ENCODE results near the gene PHRF1. TPM values are rescaled to one million over a fixed set of nuclear protein-coding genes. Genes with fewer than 3 reads are reported as not detected.
A peak's percentile ranks its signal among the peaks of the same experiment; 100 is the strongest.

PHRF1 gene
- total RNA-seq, 1 experiment from 2014 or later: 48.9 TPM

DNA sequence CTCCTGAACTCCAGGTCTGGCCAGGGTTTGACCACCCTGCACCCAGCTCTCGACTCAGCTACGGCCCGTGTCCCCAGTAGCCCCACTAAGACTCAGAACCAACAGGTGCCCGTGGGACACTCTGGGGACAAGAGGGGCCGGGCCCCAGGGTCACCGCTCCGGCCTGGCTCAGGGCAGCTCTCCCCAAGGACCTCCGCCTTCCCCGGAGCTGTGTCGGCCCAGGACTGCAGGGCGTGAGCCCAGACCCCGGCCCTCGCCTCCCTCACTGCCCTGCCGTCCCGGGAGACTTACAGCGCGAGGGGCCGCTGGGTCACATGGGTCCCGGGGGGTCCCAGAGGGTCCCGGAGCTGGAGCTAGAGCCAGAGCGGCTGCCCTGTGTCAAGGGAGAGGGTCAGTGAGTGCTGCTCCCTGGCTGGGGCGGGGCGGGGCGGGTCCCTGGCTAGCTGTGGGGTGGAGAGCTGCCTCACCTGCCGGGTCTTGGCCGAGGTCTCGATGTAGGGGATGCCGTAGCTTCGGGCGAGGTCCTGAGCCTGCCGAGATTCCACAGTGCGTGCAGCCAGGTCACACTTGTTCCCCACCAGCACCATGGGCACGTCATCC lies 43.2 kb upstream of the PHRF1 start:
- H3T11ph ChIP-seq (ENCODE audit: low read length): no peak overlapping the region
- no peak overlapping the region for H3K27ac ChIP-seq (ENCODE audit: insufficient read length, low read depth, low read length)
- H2AFZ ChIP-seq (ENCODE audit: low read length): no peak overlapping the region
- no peaks in the 10 kb centered on the region for H3K9me3 ChIP-seq (ENCODE audit: control insufficient read depth, low read depth, low read length)
- H2BK12ac ChIP-seq (ENCODE audit: insufficient read length, low read depth, low read length): no peak overlapping the region
- H3K4ac ChIP-seq (ENCODE audit: low read depth, low read length): no peak overlapping the region
- Mint-ChIP-seq H3K9me3 (peaks cover 0 to 2% of the 10 kb centered on the region in 2 experiments; a peak in 1 of 5 replicates), H3K27ac (no peak overlapping the region), H3K4me1 (peaks cover 6 to 8% of the 10 kb centered on the region in 2 experiments; a peak in 2 of 4 replicates), H3K36me3 (ENCODE audit: insufficient read depth in 1 of 3, low read depth in 3 of 3) (peaks cover 5 to 18% (median 10%) of the 10 kb centered on the region in 3 experiments; a peak in 5 of 7 replicates), H3K4me3 (peak overlapping the region in 1 of 2 experiments; percentile 26; a peak in 2 of 5 replicates), H3K27me3 (ENCODE audit: low read depth) (peaks cover 9% of the 10 kb centered on the region)
- no CpG with 5 or more reads among the region's 33 CpGs for WGBS (ENCODE audit: extremely low coverage, insufficient read length, low lambda C conversion rate)
- H3K4me2 ChIP-seq (ENCODE audit: insufficient read depth, insufficient read length, low read length): no peak overlapping the region
- no peaks in the 10 kb centered on the region for H4K20me1 ChIP-seq (ENCODE audit: control insufficient read depth, insufficient read depth, insufficient read length)
- H4K8ac ChIP-seq (replicated peaks; ENCODE audit: insufficient read length, low read depth, low read length): no peak overlapping the region
- no peaks in the 10 kb centered on the region for H3K27me3 ChIP-seq (ENCODE audit: insufficient read depth, low read length)
- H3K4me1 ChIP-seq (ENCODE audit: insufficient read depth, low read length): no peaks in the 10 kb centered on the region
- no peak overlapping the region for H2AK5ac ChIP-seq (ENCODE audit: insufficient read length, low read length)
- no peak overlapping the region for H2BK20ac ChIP-seq (ENCODE audit: low read depth, low read length, poor library complexity, severe bottlenecking)
- H3K79me1 ChIP-seq (ENCODE audit: insufficient read depth, low read depth, low read length, poor library complexity, severe bottlenecking): no peaks in the 10 kb centered on the region
- H3K79me2 ChIP-seq (ENCODE audit: insufficient read depth, low read length): no peaks in the 10 kb centered on the region
- TF ChIP-seq, protein P1, sequence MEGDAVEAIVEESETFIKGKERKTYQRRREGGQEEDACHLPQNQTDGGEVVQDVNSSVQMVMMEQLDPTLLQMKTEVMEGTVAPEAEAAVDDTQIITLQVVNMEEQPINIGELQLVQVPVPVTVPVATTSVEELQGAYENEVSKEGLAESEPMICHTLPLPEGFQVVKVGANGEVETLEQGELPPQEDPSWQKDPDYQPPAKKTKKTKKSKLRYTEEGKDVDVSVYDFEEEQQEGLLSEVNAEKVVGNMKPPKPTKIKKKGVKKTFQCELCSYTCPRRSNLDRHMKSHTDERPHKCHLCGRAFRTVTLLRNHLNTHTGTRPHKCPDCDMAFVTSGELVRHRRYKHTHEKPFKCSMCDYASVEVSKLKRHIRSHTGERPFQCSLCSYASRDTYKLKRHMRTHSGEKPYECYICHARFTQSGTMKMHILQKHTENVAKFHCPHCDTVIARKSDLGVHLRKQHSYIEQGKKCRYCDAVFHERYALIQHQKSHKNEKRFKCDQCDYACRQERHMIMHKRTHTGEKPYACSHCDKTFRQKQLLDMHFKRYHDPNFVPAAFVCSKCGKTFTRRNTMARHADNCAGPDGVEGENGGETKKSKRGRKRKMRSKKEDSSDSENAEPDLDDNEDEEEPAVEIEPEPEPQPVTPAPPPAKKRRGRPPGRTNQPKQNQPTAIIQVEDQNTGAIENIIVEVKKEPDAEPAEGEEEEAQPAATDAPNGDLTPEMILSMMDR (conservative IDR thresholded peaks at IDR 0.05): no peak
- H3K14ac ChIP-seq (ENCODE audit: insufficient read depth, low read length): no peak overlapping the region; the same call in 1 of the 2 replicates
- H2BK5ac ChIP-seq (ENCODE audit: insufficient read length, low read length): no peak overlapping the region
- H4K5ac ChIP-seq (ENCODE audit: insufficient read length, low read depth, low read length): no peak overlapping the region
- no peak overlapping the region for H2BK15ac ChIP-seq (ENCODE audit: low read depth, low read length)
- H4K91ac ChIP-seq (ENCODE audit: insufficient read length, low read depth, low read length): no peak overlapping the region
- no peak overlapping the region for H3K9ac ChIP-seq (ENCODE audit: extremely low read depth, insufficient read length, low read length)
- no peak overlapping the region for H3K56ac ChIP-seq (ENCODE audit: insufficient read length, low read depth, low read length)
- no peak for DNase-seq
- H3K18ac ChIP-seq (ENCODE audit: insufficient read length, low read depth, low read length): no peak overlapping the region
- H3K23me2 ChIP-seq (ENCODE audit: insufficient read length, low read depth, low read length, poor library complexity, severe bottlenecking): peaks cover 19% of the 10 kb centered on the region
- H3K23ac ChIP-seq (ENCODE audit: insufficient read length, low read depth, low read length): no peak overlapping the region
- H2BK120ac ChIP-seq (ENCODE audit: low read depth, low read length, poor library complexity, severe bottlenecking): no peak overlapping the region
